SK-N-SH (cell line): ENCODE measurements around the gene CACNA1H.

Source experiments
- CHD2 ChIP-seq: fragments of 150-350 bp; IDR thresholded peaks from 2 replicates; pipeline ENCODE4 v1.6.1; 2018; ENCODE audit warnings: low read length; ENCODE audit not compliant: partially characterized antibody
- CTCF ChIP-seq: fragments of 200-600 bp; sonication (generic); IDR thresholded peaks from 2 replicates; pipeline ENCODE4 v1.6.1; 2017; ENCODE audit warnings: antibody characterized with exemption, mild to moderate bottlenecking, moderate library complexity
- EP300 ChIP-seq, 2 experiments: IDR thresholded peaks; 2 replicates each; pipeline versions ENCODE4 v1.4.0 to v1.6.1; 2012; ENCODE audit warnings: borderline replicate concordance in 1 of 2, low read depth in 1 of 2, low read length in 1 of 2
- MXI1 ChIP-seq: IDR thresholded peaks from 2 replicates; pipeline ENCODE4 v1.6.1; 2012; ENCODE audit warnings: mild to moderate bottlenecking, low read depth, low read length, improper control_type of control experiment
- RAD21 ChIP-seq: IDR thresholded peaks from 2 replicates; pipeline ENCODE4 v1.6.1; 2012; ENCODE audit warnings: mild to moderate bottlenecking, low read length
- RCOR1 ChIP-seq: fragments of 150-350 bp; IDR thresholded peaks from 2 replicates; pipeline ENCODE4 v1.6.1; 2017; ENCODE audit warnings: antibody characterized with exemption, low read length
- TAF1 ChIP-seq: IDR thresholded peaks from 2 replicates; pipeline ENCODE4 v1.6.1; 2012; ENCODE audit warnings: low read depth, mild to moderate bottlenecking, low read length, moderate library complexity, borderline replicate concordance
- USF1 ChIP-seq: IDR thresholded peaks from 2 replicates; pipeline ENCODE4 v1.4.0; 2012; ENCODE audit warnings: low read depth, borderline replicate concordance

- TF ChIP-seq CTCF (no peak), EP300 (IDR thresholded peaks at IDR 0.05; ENCODE audit: borderline replicate concordance in 1 of 2, low read depth in 1 of 2, low read length in 1 of 2) (no peak), RAD21 (no peak), CHD2 (no peak), USF1 (no peak), MXI1 (no peak), RCOR1 (no peak), TAF1 (no peak)
Observed at GRCh38 chr16:1157639-1158455, 4.9 kb downstream of the CACNA1H start.
